Tibial nerve (tissue), 4 donors: ENCODE measurements around the gene SERPINA4. TPM values are rescaled to one million over a fixed set of nuclear protein-coding genes. Genes with fewer than 3 reads are reported as not detected.

ENCODE experiments used
- DNase-seq, 2 donors: peaks; one replicate each; pipeline ENCODE4 v3.0.0-alpha.2; 2019; ENCODE audit warnings: low spot score in 2 of 2
- H3K27ac ChIP-seq, 4 donors: fragments of 200-600 bp; sonication (generic) in 3 of 4; one replicate each; pipeline ENCODE4 v1.5.1; 2017 to 2019; ENCODE audit warnings: mild to moderate bottlenecking in 1 of 4
- H3K27me3 ChIP-seq, 2 donors: fragments of 200-600 bp; sonication (generic) in 1 of 2; one replicate each; pipeline versions ENCODE4 v1.5.1 to v1.6.0; 2017 to 2019
- H3K36me3 ChIP-seq, 3 donors: fragments of 200-600 bp; sonication (generic); one replicate each; pipeline ENCODE4 v1.5.1; 2018 to 2019
- H3K4me1 ChIP-seq, 4 donors: fragments of 200-600 bp; sonication (generic) in 3 of 4; one replicate each; pipeline ENCODE4 v1.5.1; 2017 to 2019
- H3K4me3 ChIP-seq, 4 donors: fragments of 200-600 bp; sonication (generic) in 3 of 4; one replicate each; pipeline ENCODE4 v1.5.1; 2017 to 2019; ENCODE audit warnings: mild to moderate bottlenecking in 1 of 4, moderate library complexity in 1 of 4
- H3K9me3 ChIP-seq, 4 donors: fragments of 200-600 bp; sonication (generic) in 3 of 4; one replicate each; pipeline ENCODE4 v1.5.1; 2017 to 2019
- EP300 ChIP-seq, 2 donors: sonication (generic); formaldehyde crosslinking; IDR thresholded peaks; one replicate each; pipeline ENCODE4 v1.6.1; 2017; ENCODE audit warnings: antibody characterized with exemption in 2 of 2, mild to moderate bottlenecking in 1 of 2
- POLR2A ChIP-seq, 2 donors: fragments of 450-650 bp; IDR thresholded peaks; one replicate each; pipeline ENCODE4 v1.6.1; 2017; ENCODE audit warnings: antibody characterized with exemption in 2 of 2, mild to moderate bottlenecking in 2 of 2, moderate library complexity in 2 of 2
- WGBS, 2 donors: methylation state at CpG; one replicate each; pipeline ENCODE4 v1.1.5; 2018; 5-methylcytosine and 5-hydroxymethylcytosine counted together
- total RNA-seq, 4 donors: library from RNA; depleted of rRNA; stranded (reverse); fragments of >200 nt; gene quantifications; one replicate each; pipeline ENCODE4 v1.1.0, GENCODE V29; 2016
- TF ChIP-seq, protein P1 (sequence below), 5 experiments: fragments of 200-600 bp in 3 of 5; fragments of 450-650 bp in 2 of 5; sonication (generic) in 3 of 5; IDR thresholded peaks; one replicate each; pipeline ENCODE4 v1.5.1; 2016 to 2019; ENCODE audit warnings: antibody characterized with exemption in 5 of 5, mild to moderate bottlenecking in 3 of 5, moderate library complexity in 2 of 5

Gene SERPINA4
- total RNA-seq, 4 donors from 2014 or later, result not detected

DNA sequence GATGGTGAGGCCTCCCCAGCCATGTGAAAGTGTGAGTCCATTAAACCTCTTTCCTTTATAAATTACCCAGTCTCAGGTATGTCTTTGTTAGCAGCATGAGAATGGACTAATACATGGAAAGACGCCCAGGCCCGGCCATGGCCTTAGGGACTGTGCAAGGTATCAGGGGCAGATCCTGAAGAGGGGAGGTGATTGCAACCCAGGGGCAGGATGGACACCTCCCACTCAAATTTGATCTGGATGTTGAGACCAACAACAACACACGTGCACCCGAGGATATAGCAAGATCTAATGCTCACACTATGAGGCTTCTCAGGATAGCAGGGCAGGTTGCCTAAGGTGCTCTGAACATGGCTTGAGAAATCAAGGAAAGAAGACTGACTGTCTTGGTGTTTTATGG, 13.5 kb upstream of the SERPINA4 start:
- H3K9me3 ChIP-seq, result peaks cover 0 to 17% (median 0%) of the 10 kb centered on the region in 4 donors
- peaks cover 0 to 2% (median 0%) of the 10 kb centered on the region in 4 donors for H3K4me1 ChIP-seq
- 62 to 91% methylated on average over 4 of the region's 4 CpGs for WGBS, 2 donors
- TF ChIP-seq POLR2A (IDR thresholded peaks at IDR 0.05), result no peak
- TF ChIP-seq, protein P1, sequence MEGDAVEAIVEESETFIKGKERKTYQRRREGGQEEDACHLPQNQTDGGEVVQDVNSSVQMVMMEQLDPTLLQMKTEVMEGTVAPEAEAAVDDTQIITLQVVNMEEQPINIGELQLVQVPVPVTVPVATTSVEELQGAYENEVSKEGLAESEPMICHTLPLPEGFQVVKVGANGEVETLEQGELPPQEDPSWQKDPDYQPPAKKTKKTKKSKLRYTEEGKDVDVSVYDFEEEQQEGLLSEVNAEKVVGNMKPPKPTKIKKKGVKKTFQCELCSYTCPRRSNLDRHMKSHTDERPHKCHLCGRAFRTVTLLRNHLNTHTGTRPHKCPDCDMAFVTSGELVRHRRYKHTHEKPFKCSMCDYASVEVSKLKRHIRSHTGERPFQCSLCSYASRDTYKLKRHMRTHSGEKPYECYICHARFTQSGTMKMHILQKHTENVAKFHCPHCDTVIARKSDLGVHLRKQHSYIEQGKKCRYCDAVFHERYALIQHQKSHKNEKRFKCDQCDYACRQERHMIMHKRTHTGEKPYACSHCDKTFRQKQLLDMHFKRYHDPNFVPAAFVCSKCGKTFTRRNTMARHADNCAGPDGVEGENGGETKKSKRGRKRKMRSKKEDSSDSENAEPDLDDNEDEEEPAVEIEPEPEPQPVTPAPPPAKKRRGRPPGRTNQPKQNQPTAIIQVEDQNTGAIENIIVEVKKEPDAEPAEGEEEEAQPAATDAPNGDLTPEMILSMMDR (IDR thresholded peaks at IDR 0.05), result no peak
- TF ChIP-seq EP300 (IDR thresholded peaks at IDR 0.05), result no peak
- no peak overlapping the region for H3K27ac ChIP-seq
- no peaks in the 10 kb centered on the region for H3K36me3 ChIP-seq
- H3K4me3 ChIP-seq, result no peak overlapping the region
- no peak for DNase-seq
- H3K27me3 ChIP-seq, result no peaks in the 10 kb centered on the region

DNA sequence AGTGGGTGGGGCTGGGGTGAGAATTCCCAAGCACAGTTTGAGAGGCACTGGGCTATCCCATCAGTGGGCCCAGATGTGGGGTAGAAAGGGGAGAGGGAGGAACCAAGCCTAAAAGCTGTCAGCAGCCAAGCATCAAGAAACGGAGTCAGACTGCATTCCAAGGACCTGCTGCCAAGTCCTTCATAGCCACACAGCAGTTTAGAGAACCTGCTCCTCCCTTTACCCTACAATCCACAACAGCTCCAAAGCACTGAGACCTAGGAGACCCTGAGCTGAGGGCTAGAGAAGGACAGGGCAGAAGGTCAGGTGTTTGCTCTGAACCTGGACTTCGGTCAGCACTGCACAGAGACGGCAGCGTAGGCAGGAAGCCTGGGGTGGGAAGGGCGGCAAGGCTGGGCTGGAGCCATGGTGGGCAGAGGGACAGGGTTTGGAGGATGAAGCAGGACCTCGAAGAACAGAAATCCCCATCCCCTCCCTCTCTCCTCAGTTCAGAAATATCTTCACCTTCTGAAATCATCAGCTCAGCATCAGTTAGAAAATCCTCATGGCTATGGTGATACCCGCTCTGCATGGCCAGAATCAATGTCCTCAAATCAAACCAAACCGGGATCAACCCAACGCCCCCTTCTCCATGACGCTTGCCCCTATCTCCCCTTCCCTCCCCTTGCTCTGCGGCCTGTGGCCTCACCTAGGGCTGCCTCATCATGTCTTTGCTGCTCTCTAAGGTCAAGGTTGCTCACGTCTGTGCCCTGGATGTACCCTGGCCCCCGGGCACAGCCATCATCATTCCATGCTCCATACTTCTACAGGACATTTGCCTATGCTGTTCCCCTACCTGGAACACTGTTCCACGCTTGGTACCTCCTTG, 12.9 kb upstream of the SERPINA4 start:
- 83 to 85% methylated on average over 14 of the region's 14 CpGs for WGBS, 2 donors
- TF ChIP-seq, protein P1 (IDR thresholded peaks at IDR 0.05), result no peak
- TF ChIP-seq POLR2A (IDR thresholded peaks at IDR 0.05) (no peak), EP300 (IDR thresholded peaks at IDR 0.05) (no peak)
- no peak for DNase-seq
- Histone ChIP-seq H3K27me3 (no peaks in the 10 kb centered on the region), H3K4me3 (no peak overlapping the region), H3K4me1 (peaks cover 0 to 2% (median 0%) of the 10 kb centered on the region in 4 donors), H3K36me3 (no peaks in the 10 kb centered on the region), H3K9me3 (peaks cover 0 to 17% (median 0%) of the 10 kb centered on the region in 4 donors), H3K27ac (no peak overlapping the region)

DNA sequence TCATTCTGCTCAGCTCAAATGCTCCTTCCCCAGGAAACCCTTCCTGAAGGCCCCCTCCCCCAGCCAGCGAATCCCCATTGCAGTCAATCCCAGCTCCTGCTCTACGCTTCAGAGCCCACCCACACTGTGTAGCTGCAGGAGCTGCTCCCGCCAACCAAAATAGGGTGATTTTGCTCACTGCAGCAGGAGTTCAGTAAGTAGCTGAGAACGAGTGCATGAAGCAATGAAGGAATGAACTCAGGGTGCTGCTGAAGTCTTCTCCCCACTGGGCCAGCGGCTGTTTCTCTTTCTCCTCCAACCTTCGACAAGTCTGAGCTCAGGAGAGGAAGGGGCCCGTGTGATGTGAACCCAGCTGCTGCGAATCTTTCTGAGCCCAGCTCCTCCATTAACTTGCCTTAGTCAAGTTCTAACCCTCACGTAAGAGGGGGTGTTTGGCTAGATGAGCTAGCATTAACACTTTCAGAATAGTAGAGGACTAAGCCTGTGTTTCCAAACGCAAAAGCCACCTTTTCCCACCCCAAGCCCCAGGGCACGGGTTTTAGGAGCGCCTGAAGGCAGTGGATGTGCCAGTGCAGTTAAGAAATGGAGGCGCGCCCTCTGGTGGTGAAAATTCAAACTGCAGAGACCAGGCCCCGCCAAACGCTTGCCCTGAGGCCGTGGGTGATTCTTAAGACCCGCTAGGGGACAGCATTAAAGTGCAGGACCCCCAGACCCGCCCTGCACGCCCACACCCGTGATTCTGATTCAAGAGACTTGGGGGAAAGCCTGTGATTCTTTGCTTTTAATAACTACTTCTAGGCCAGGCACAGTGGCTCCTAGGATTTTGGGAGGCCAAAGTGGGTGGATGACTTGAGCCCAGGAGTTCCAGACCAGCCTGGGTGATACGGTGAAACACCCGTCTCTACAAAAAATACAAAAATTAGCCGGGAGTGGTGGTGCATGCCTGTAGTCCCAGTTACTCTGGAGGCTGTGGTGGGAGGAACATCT, 11.9 kb upstream of the SERPINA4 start:
- Histone ChIP-seq H3K4me1 (peaks cover 0 to 2% (median 0%) of the 10 kb centered on the region in 4 donors), H3K27me3 (no peaks in the 10 kb centered on the region), H3K27ac (no peak overlapping the region), H3K9me3 (peaks cover 0 to 23% (median 0%) of the 10 kb centered on the region in 4 donors), H3K36me3 (no peaks in the 10 kb centered on the region), H3K4me3 (no peak overlapping the region)
- peak; percentile 39 to 68 for DNase-seq
- no peak for TF ChIP-seq EP300 (IDR thresholded peaks at IDR 0.05)
- TF ChIP-seq, protein P1 (IDR thresholded peaks at IDR 0.05), result peak; percentile 80 to 96 (median 84)
- 23 to 27% methylated on average over 24 of the region's 24 CpGs for WGBS, 2 donors

DNA sequence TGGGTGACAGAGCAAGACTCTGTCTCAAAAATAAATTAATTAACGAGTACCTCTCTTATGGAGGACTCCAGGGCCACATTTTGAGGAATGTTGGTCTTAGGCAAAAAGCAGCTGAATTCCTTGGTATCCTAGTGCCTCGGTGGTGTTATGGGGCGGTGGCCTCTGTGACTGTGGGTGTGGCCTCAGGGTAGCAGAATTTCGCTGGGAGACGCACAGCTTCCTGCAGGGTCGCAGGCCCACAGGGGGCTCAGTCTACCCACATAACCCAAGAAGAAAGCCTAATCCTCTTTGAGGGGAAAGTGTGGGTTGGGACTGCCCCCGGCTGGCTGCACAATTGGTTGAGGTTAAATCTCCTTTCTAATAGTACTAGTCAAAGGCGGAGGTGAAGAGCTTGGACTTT, 11.2 kb upstream of the SERPINA4 start:
- 79 to 81% methylated on average over 8 of the region's 8 CpGs for WGBS, 2 donors
- H3K4me3 ChIP-seq, result no peak overlapping the region
- peaks cover 0 to 2% (median 0%) of the 10 kb centered on the region in 4 donors for H3K4me1 ChIP-seq
- TF ChIP-seq POLR2A (IDR thresholded peaks at IDR 0.05) (no peak), EP300 (IDR thresholded peaks at IDR 0.05) (no peak)
- TF ChIP-seq, protein P1 (IDR thresholded peaks at IDR 0.05), result no peak
- no peak for DNase-seq
- no peaks in the 10 kb centered on the region for H3K27me3 ChIP-seq
- H3K36me3 ChIP-seq, result no peaks in the 10 kb centered on the region
- H3K27ac ChIP-seq, result no peak overlapping the region
- peaks cover 0 to 30% (median 0%) of the 10 kb centered on the region in 4 donors for H3K9me3 ChIP-seq
